Measurements from ENCODE around the gene TSPYL6.

Gene TSPYL6

DNA sequence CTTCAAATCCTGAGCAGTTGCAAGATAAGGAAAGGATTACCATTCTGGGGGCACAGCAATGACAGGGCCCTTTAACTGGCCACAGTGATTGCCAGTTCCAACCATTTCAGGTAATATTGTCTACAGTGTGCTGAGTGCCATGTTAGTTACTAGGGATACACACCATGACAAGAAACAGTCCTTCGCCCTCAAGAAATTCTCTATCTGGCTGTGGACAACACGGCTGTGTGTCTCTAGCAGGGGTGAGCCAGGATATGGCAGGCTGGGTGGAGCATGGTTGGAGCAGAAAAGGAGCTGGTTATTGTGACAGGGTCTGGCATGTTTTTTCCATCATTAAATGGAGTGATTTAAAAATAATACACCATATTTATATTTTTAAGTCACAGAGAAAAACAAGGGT lies 31.0 kb downstream of the TSPYL6 start:
- H2AK5ac ChIP-seq (ENCODE audit: low read length) = no peak overlapping the region
- no peak overlapping the region for H2BK120ac ChIP-seq (ENCODE audit: low read depth, low read length)
- no peak overlapping the region for H3K4me2 ChIP-seq (ENCODE audit: low read length)
- no peaks in the 10 kb centered on the region for H3K27me3 ChIP-seq (ENCODE audit: insufficient read depth, low read length, poor library complexity)
- no peak overlapping the region for H3K4me3 ChIP-seq (ENCODE audit: low read length)
- no CpG with 5 or more reads among the region's 2 CpGs for WGBS (ENCODE audit: extremely low coverage, insufficient coverage, low lambda C conversion rate)
- no peak overlapping the region for H2BK5ac ChIP-seq (ENCODE audit: low read length)
- H3K36me3 ChIP-seq (ENCODE audit: control insufficient read depth, insufficient read depth, low read length) = no peaks in the 10 kb centered on the region
- H4K8ac ChIP-seq (ENCODE audit: low read depth, low read length) = no peak overlapping the region
- H2BK15ac ChIP-seq (replicated peaks; ENCODE audit: low read depth) = no peak overlapping the region
- H4K5ac ChIP-seq (ENCODE audit: low read length) = no peak overlapping the region
- H3K18ac ChIP-seq (ENCODE audit: low read length) = no peak overlapping the region
- no peaks in the 10 kb centered on the region for H3K4me1 ChIP-seq (ENCODE audit: control insufficient read depth, low read depth, low read length)
- H3K4ac ChIP-seq (ENCODE audit: low read depth, low read length) = no peak overlapping the region
- DNase-seq = no peak
- H3K79me2 ChIP-seq (ENCODE audit: control insufficient read depth, insufficient read depth, low read length) = no peaks in the 10 kb centered on the region
- H3K23ac ChIP-seq (ENCODE audit: low read length) = no peak overlapping the region
- H3K56ac ChIP-seq (ENCODE audit: low read length) = no peak overlapping the region
- H3K27ac ChIP-seq (ENCODE audit: low read depth, low read length) = no peak overlapping the region
- H3K79me1 ChIP-seq (ENCODE audit: low read length) = no peaks in the 10 kb centered on the region
- H3K9ac ChIP-seq (ENCODE audit: low read length) = no peak overlapping the region

DNA sequence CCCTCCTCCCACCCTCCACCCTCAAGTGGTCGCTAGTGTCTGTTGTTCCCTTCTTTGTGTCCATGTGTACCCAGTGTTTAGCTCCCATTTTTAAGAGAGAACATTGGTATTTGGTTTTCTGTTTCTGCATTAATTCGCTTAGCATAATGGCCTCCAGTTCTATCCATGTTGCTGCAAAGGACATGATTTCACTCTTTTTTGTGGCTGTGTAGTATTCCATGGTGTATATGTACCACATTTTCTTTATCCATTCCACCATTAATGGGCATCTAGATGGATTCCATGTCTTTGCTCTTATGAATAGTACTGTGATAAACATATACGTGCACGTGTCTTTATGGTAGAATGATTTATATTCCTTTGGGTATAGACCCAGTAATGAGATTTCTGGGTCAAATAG lies 42.9 kb downstream of the TSPYL6 start:
- H3K9ac ChIP-seq (ENCODE audit: low read length) = no peak overlapping the region
- H2AK5ac ChIP-seq (ENCODE audit: low read length) = no peak overlapping the region
- H3K79me2 ChIP-seq (ENCODE audit: control insufficient read depth, insufficient read depth, low read length) = no peaks in the 10 kb centered on the region
- no peak overlapping the region for H3K27ac ChIP-seq (ENCODE audit: low read depth, low read length)
- H3K36me3 ChIP-seq (ENCODE audit: control insufficient read depth, insufficient read depth, low read length) = no peaks in the 10 kb centered on the region
- H3K56ac ChIP-seq (ENCODE audit: low read length) = no peak overlapping the region
- H3K4ac ChIP-seq (ENCODE audit: low read depth, low read length) = no peak overlapping the region
- H3K79me1 ChIP-seq (ENCODE audit: low read length) = no peaks in the 10 kb centered on the region
- no CpG with 5 or more reads among the region's 4 CpGs for WGBS (ENCODE audit: extremely low coverage, insufficient coverage, low lambda C conversion rate)
- H3K4me3 ChIP-seq (ENCODE audit: low read length) = no peak overlapping the region
- no peak overlapping the region for H4K5ac ChIP-seq (ENCODE audit: low read length)
- no peaks in the 10 kb centered on the region for H3K4me1 ChIP-seq (ENCODE audit: control insufficient read depth, low read depth, low read length)
- H2BK120ac ChIP-seq (ENCODE audit: low read depth, low read length) = no peak overlapping the region
- H3K23ac ChIP-seq (ENCODE audit: low read length) = no peak overlapping the region
- H3K27me3 ChIP-seq (ENCODE audit: insufficient read depth, low read length, poor library complexity) = no peaks in the 10 kb centered on the region
- DNase-seq = no peak
- H3K4me2 ChIP-seq (ENCODE audit: low read length) = no peak overlapping the region
- no peak overlapping the region for H2BK5ac ChIP-seq (ENCODE audit: low read length)
- no peak overlapping the region for H3K18ac ChIP-seq (ENCODE audit: low read length)
- H2BK15ac ChIP-seq (replicated peaks; ENCODE audit: low read depth) = no peak overlapping the region
- no peak overlapping the region for H4K8ac ChIP-seq (ENCODE audit: low read depth, low read length)

DNA sequence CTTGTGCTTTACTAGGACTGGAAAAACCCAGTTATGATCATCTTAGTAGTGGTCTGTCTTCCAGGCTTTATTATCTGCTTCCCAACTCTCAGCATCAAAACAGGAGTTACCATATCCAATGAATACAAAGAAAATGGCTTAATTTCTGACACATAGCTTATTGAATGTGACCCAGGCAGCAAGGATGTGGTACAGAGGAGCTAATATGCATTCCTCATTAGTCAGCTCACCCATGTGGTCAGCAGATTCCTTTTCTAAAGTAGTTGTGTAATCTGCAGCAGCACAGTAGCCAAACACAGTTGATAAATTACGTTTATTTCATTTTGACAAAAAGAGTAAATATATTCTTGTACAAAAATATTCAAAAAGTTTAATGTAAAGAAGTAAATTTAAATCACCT lies 43.6 kb downstream of the TSPYL6 start:
- peak; percentile 7 for DNase-seq
- no peak overlapping the region for H3K56ac ChIP-seq (ENCODE audit: low read length)
- no peak overlapping the region for H4K5ac ChIP-seq (ENCODE audit: low read length)
- no peak overlapping the region for H3K9ac ChIP-seq (ENCODE audit: low read length)
- H3K23ac ChIP-seq (ENCODE audit: low read length) = no peak overlapping the region
- no peak overlapping the region for H2AK5ac ChIP-seq (ENCODE audit: low read length)
- no peaks in the 10 kb centered on the region for H3K79me2 ChIP-seq (ENCODE audit: control insufficient read depth, insufficient read depth, low read length)
- no peak overlapping the region for H2BK15ac ChIP-seq (replicated peaks; ENCODE audit: low read depth)
- H3K36me3 ChIP-seq (ENCODE audit: control insufficient read depth, insufficient read depth, low read length) = no peaks in the 10 kb centered on the region
- H3K4me2 ChIP-seq (ENCODE audit: low read length) = no peak overlapping the region
- H4K8ac ChIP-seq (ENCODE audit: low read depth, low read length) = no peak overlapping the region
- H2BK5ac ChIP-seq (ENCODE audit: low read length) = no peak overlapping the region
- H3K4me1 ChIP-seq (ENCODE audit: control insufficient read depth, low read depth, low read length) = no peaks in the 10 kb centered on the region
- H3K4me3 ChIP-seq (ENCODE audit: low read length) = no peak overlapping the region
- no CpG with 5 or more reads among the region's 1 CpG for WGBS (ENCODE audit: extremely low coverage, insufficient coverage, low lambda C conversion rate)
- H3K18ac ChIP-seq (ENCODE audit: low read length) = no peak overlapping the region
- H3K4ac ChIP-seq (ENCODE audit: low read depth, low read length) = no peak overlapping the region
- H2BK120ac ChIP-seq (ENCODE audit: low read depth, low read length) = no peak overlapping the region
- H3K27ac ChIP-seq (ENCODE audit: low read depth, low read length) = no peak overlapping the region
- H3K79me1 ChIP-seq (ENCODE audit: low read length) = no peaks in the 10 kb centered on the region
- H3K27me3 ChIP-seq (ENCODE audit: insufficient read depth, low read length, poor library complexity) = no peaks in the 10 kb centered on the region

DNA sequence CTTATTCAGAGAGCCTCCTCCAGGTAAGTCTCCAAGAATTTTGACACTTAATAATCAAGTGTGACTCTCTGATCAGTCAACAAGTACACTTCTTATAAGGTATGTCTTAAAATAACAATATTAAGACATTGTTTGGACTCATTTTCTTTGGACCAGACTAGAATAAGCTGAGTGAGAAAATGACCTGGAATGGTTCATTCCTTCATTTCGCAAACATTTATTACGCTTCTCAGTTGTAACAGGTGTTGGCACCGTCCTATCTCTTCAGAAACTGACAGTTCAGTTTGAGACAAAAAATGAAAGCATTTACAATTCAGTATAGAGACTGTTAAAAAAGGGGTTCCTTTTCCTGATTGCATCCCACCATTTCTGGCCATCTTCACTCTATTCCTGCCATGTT lies 46.6 kb downstream of the TSPYL6 start:
- H2BK5ac ChIP-seq (ENCODE audit: low read length) = no peak overlapping the region
- no peaks in the 10 kb centered on the region for H3K79me1 ChIP-seq (ENCODE audit: low read length)
- H3K4me1 ChIP-seq (ENCODE audit: control insufficient read depth, low read depth, low read length) = no peaks in the 10 kb centered on the region
- no peak overlapping the region for H3K9ac ChIP-seq (ENCODE audit: low read length)
- no CpG with 5 or more reads among the region's 3 CpGs for WGBS (ENCODE audit: extremely low coverage, insufficient coverage, low lambda C conversion rate)
- no peak overlapping the region for H3K4me2 ChIP-seq (ENCODE audit: low read length)
- H3K36me3 ChIP-seq (ENCODE audit: control insufficient read depth, insufficient read depth, low read length) = no peaks in the 10 kb centered on the region
- H4K8ac ChIP-seq (ENCODE audit: low read depth, low read length) = no peak overlapping the region
- no peaks in the 10 kb centered on the region for H3K27me3 ChIP-seq (ENCODE audit: insufficient read depth, low read length, poor library complexity)
- no peak overlapping the region for H3K56ac ChIP-seq (ENCODE audit: low read length)
- H3K79me2 ChIP-seq (ENCODE audit: control insufficient read depth, insufficient read depth, low read length) = no peaks in the 10 kb centered on the region
- H3K27ac ChIP-seq (ENCODE audit: low read depth, low read length) = no peak overlapping the region
- no peak overlapping the region for H4K5ac ChIP-seq (ENCODE audit: low read length)
- no peak overlapping the region for H3K4ac ChIP-seq (ENCODE audit: low read depth, low read length)
- no peak overlapping the region for H2AK5ac ChIP-seq (ENCODE audit: low read length)
- DNase-seq = no peak
- no peak overlapping the region for H3K23ac ChIP-seq (ENCODE audit: low read length)
- H2BK15ac ChIP-seq (replicated peaks; ENCODE audit: low read depth) = no peak overlapping the region
- no peak overlapping the region for H3K18ac ChIP-seq (ENCODE audit: low read length)
- H2BK120ac ChIP-seq (ENCODE audit: low read depth, low read length) = no peak overlapping the region
- H3K4me3 ChIP-seq (ENCODE audit: low read length) = no peak overlapping the region

DNA sequence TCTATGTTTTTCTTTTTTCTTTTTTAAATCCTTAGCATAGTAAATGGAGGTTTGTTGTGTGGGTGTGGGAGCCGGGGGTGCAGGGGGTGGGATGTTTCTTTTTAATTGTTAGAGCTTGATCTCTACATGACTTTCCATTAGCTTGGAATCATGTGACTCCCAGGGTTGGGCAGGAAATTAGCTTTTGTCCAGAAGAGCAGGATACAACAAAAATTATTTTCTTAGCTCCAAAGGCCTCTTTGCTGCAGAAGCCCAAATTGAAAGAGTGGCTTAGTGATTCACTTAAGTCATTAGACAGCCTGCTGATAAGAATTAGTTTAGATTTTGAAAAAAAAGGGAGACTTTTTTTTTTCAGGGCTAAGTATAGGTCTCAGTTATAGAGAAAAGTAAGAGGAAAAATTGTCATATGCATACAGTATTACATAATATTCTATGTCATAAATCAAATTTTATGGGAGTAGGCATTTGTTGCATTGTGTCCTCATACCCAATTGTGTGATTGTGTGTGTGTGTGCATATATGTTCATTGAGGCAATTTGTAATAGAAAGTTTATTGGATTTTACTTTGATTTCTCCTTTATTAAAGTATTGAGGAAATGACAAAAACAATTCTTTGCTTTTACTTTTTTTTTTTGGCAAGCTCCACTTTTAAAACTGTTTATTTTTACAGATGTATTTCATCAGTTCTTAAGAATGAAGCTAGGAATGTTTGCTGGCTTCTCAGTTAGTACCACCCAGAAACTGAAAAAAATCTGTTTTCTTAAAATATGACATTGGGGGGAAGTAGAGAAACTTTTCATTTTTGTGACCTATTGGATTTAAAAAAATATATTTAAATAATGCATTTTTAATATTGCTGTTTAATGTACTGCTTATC lies 47.4 kb downstream of the TSPYL6 start:
- no peak overlapping the region for H2AK5ac ChIP-seq (ENCODE audit: low read length)
- H3K79me2 ChIP-seq (ENCODE audit: control insufficient read depth, insufficient read depth, low read length) = no peaks in the 10 kb centered on the region
- no peak overlapping the region for H3K9ac ChIP-seq (ENCODE audit: low read length)
- no peak overlapping the region for H2BK120ac ChIP-seq (ENCODE audit: low read depth, low read length)
- no peak overlapping the region for H4K5ac ChIP-seq (ENCODE audit: low read length)
- H2BK15ac ChIP-seq (replicated peaks; ENCODE audit: low read depth) = no peak overlapping the region
- H3K27ac ChIP-seq (ENCODE audit: low read depth, low read length) = no peak overlapping the region
- H4K8ac ChIP-seq (ENCODE audit: low read depth, low read length) = no peak overlapping the region
- H3K4me3 ChIP-seq (ENCODE audit: low read length) = no peak overlapping the region
- no peak overlapping the region for H2BK5ac ChIP-seq (ENCODE audit: low read length)
- DNase-seq = no peak
- H3K4me1 ChIP-seq (ENCODE audit: control insufficient read depth, low read depth, low read length) = no peaks in the 10 kb centered on the region
- no peak overlapping the region for H3K18ac ChIP-seq (ENCODE audit: low read length)
- H3K27me3 ChIP-seq (ENCODE audit: insufficient read depth, low read length, poor library complexity) = no peaks in the 10 kb centered on the region
- WGBS (ENCODE audit: extremely low coverage, insufficient coverage, low lambda C conversion rate) = no CpG with 5 or more reads among the region's 1 CpG
- no peaks in the 10 kb centered on the region for H3K36me3 ChIP-seq (ENCODE audit: control insufficient read depth, insufficient read depth, low read length)
- no peak overlapping the region for H3K4me2 ChIP-seq (ENCODE audit: low read length)
- no peak overlapping the region for H3K4ac ChIP-seq (ENCODE audit: low read depth, low read length)
- no peak overlapping the region for H3K23ac ChIP-seq (ENCODE audit: low read length)
- no peaks in the 10 kb centered on the region for H3K79me1 ChIP-seq (ENCODE audit: low read length)
- H3K56ac ChIP-seq (ENCODE audit: low read length) = no peak overlapping the region
